Stimulated activated CD8-positive, alpha-beta memory T cell treated with anti-CD3 and anti-CD28 coated beads, Interleukin-15, amount 100 ng/mL, for 24 hours (primary cell): ENCODE results near the gene TEX12.
"Not testable (repeated sequence)": the region's sequence is repeated elsewhere in the genome, so short reads cannot be mapped to it uniquely, and the experiment has no call there.

ENCODE experiments used
- DNase-seq: peaks from one replicate; pipeline ENCODE4 v3.0.0-alpha.2; 2020; ENCODE audit warnings: low read depth

Gene TEX12

DNA sequence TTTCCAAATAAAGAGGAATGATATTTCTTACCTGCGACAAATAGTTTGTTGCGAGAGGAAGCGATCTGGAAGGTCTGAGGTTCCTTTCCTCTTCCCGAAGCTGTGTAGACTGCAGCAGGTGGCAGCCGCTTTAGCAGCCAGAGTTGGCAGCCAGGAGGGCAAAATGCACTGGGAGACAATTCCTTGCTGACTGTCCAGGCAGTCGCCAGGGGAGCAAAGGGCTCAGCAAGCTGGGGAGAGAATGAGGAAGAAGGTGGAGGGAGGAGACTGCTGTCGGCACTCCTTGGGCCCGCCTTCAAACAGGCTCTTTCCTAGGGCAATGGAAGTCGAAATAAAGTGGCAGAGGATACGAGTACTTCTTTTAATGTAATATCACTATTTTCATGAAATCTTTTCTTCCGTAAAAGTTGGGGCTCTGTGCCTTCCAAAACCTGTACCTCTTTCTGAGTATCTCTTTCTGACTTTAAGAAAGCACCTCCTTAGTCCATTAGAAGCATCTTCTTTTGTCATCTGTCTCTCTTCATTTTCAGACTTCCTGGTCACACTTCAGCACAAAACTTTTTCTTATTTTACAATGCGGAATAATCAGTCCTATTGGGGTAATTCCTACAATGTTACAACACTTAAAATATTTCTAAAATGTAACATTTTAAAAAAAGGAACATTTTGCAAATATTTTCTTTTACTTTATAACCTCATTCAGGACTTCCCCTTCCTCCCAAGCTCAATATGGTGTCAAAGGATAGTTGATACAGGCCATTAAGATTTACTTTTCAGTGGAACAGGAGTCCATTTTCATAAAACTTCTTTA lies 3.1 kb upstream of the TEX12 start, which contains the start of gene IL18:
Gene IL18, minus strand, starts transcription at position 220 of the 811 bp plus-strand sequence. CDS start 9,041 bp downstream, outside the sequence.
- DNase-seq, result no peak

- no peak for DNase-seq
Observed at GRCh38 chr11:112165049-112165448, 2.1 kb upstream of the TEX12 start.

GRCh38 chr11:112166562-112166961 lies 610 bp upstream of the TEX12 start:
- no peak for DNase-seq

DNA sequence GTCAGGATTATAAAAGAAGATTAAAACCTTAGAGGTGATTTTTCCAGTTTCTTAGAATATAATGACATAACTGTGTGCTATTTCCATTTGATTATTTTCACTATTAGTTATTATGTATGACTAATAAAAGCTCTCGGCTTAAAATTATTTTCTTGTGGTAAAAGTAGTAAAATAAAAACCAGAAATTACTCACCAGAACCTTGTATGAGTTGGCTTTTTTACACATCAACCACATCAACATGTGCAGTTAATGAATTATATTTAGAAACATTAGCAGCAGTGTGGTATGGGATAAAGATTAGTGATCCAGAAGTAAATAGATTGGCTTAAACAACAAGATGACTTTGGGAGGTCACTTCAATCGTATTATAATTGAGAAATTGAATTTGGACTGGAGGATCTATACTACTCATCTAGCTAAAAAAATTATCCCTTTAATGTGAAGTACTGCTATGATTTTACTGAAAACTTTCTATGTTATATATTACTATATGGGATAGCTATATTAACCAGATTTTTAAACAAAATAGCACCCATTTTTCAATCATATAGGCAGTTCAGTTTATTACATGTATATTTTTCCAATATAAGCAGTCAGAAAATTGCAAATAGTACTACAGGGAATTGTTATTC lies 5.3 kb downstream of the TEX12 start:
- no peak for DNase-seq

- no peak for DNase-seq
Observed at GRCh38 chr11:112173152-112173551, 6.0 kb downstream of the TEX12 start.

GRCh38 chr11:112174789-112175598 lies 7.8 kb downstream of the TEX12 start, which contains the start of gene BCO2:
TSS of gene BCO2 (plus strand) at chr11:112175512. CDS start at chr11:112175602, 90 bp downstream.
- DNase-seq, result no peak

GRCh38 chr11:112175599-112175952 lies 8.4 kb downstream of the TEX12 start:
- DNase-seq, result no peak

DNA sequence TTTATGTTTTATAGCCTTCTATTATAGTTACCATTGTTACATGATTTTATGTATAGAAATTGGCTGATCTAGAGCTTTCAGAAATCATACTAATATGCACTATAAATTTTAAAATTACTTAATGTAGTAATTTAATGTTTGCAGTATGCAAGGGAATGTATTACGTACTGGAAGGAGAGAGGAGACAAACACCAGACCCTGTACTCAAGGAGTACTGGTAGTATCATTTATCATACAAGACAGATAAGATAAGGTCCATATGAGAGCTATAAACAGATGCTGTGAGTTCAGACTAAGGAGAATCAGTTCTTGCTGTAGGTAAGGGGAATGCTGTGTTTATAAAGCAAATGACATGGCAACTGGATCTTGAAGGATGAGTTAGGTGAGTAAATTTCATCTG lies 8.9 kb downstream of the TEX12 start:
- no peak for DNase-seq

DNA sequence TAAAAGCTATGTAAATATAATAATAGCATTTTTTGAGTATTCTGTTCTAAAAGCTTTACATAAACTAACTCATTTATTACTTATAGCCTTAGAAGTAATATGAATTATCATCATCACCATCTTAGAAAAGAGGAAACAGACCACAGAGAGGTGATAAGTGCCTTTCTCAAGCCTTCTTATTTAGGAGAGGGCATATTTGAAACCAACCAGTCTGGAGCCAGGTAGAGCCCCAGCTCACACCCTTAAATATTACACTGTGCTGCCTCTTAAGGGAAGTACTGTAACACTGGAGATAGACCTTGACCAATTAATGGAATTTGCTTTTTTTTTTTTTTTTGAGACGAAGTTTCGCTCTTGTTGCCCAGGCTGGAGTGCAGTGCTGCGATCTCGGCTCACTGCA lies 10.4 kb downstream of the TEX12 start:
- DNase-seq, result no peak

- DNase-seq, result no peak
Observed at GRCh38 chr11:112178428-112178827, 11.3 kb downstream of the TEX12 start.

- no peak for DNase-seq
Observed at GRCh38 chr11:112178936-112179335, 11.8 kb downstream of the TEX12 start.

DNA sequence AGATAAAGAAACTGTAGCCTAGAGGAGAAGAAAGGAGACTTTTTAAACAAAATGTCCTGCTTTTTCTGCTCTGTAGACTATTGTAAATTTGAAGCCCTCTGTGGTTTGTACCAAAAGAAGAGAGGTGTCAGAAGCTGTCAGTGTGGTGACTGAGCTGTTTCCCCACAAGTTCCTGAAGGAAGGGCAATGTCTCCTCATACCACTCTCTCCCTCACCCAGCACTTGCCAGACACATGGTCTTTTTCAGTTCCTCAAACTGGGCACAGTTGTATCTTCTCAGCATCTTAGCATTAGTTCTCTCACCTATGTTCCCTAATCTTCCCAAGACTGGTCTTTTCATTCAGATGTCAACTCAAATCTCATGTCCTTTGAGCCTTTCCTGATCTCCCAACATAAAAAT lies 12.4 kb downstream of the TEX12 start:
- no peak for DNase-seq

DNA sequence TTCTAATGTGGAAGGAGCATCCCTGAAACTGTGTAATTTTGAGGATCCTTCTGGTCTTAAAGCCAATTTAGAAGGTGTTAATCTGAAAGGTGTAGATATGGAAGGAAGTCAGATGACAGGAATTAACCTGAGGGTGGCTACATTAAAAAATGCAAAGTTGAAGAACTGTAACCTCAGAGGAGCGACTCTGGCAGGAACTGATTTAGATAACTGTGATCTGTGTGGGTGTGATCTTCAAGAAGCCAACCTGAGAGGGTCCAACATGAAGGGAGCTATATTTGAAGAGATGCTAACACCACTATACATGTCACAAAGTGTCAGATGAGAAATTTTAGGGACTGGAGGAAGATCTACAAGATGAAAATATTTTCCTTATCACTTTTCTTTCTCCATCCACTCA lies 15.7 kb downstream of the TEX12 start:
- no peak for DNase-seq

DNA sequence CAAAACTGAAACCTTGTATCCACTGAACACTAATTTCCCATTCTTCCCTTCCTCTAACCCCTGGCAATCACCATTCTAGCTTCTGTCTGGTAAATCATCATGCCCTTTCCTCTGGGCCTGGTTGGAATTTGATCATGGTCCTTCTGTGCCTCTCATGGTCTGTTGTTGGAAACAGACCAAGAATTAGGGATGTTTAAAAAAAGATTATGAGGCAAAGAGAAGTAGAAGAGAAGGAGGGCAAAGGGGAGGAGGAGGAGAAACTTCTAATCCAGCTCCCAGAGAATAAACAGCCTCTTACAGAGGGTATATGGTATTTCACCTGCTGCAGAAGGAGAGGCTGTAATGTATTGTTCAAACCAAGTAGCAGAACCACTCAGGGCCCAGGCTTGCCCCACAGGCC lies 18.7 kb downstream of the TEX12 start:
- no peak for DNase-seq

DNA sequence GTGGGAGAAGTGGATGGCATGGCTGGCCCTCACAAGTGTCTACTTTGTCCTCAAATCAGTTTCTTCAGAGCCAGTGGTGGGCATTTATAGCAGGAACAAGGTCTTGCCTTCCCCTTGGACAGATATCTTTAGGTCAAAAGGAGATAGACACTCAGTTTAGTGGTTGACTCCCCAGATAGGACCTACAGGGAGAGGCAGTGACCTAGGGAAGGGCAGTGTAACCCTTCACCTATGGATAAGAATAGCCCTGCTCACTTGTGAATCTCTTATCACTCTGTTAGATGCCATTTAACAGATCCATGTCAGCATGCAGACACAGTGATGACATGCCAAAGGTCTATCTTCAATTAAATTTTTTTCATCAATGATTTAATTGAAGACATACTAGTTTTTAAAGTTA lies 19.1 kb downstream of the TEX12 start:
- DNase-seq, result no peak

GRCh38 chr11:112195113-112195512 lies 27.9 kb downstream of the TEX12 start:
- not testable (repeated sequence) for DNase-seq

GRCh38 chr11:112195951-112196351 lies 28.8 kb downstream of the TEX12 start:
- no peak for DNase-seq

DNA sequence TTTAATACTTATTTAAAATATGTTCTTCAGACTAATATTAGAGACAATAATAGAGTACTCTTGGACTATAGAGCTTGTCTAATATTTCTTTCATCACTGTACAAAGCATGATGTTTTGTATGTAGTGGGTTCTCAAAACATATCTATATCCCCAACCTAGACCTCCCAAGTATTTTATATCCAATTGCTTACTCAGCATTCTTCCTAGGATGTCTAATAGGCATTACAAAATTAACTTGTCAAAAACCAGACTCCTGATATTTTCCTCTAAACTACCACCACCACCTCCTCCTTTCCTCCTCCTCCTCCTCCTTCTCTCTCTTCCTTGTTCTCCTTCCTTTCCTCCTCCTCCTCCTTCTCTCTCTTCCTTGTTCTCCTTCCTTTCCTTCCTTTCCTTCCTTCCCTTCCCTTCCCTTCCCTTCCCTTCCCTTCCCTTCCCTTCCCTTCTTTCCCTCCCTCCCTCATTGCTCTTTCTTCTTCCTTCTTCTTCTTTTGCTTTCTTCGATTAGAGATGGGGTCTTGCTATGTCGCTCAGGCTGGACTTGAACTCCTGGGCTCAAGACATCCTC lies 29.4 kb downstream of the TEX12 start:
- no peak for DNase-seq

DNA sequence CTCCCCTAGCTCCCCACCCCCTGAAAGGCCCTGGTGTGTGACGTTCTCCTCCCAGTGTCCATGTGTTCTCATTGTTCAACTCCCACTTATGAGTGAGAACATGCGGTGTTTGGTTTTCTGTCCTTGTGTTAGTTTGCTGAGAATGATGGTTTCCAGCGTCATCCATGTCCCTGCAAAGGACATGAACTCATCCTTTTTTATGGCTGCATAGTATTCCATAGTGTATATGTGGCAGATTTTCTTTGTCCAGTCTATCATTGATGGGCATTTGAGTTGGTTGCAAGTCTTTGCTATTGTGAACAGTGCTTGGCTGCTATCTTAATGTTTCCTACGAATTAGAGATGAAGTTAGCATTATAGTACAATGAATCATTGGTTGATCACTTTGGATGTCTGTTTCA lies 31.9 kb downstream of the TEX12 start:
- DNase-seq, result not testable (repeated sequence)

- no peak for DNase-seq
Observed at GRCh38 chr11:112200252-112200651, 33.1 kb downstream of the TEX12 start.

DNA sequence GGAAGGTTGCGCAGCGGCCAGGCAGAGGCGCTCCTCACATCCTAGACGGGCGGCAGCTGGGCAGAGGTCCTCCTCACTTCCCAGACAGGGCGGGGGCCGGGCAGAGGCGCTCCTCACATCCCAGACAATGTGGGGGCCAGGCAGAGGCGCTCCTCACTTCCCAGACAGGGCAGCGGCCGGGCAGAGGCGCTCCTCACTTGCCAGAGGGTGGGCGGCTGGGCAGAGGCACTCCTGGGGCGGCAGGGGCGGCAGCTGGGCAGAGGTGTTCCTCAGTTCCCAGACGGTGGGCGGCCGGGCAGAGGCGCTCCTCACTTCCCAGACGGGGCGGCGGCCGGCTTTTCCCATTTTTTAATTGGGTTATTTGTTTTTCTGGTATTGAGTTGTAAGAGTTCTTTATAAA lies 38.9 kb downstream of the TEX12 start:
- DNase-seq, result no peak

DNA sequence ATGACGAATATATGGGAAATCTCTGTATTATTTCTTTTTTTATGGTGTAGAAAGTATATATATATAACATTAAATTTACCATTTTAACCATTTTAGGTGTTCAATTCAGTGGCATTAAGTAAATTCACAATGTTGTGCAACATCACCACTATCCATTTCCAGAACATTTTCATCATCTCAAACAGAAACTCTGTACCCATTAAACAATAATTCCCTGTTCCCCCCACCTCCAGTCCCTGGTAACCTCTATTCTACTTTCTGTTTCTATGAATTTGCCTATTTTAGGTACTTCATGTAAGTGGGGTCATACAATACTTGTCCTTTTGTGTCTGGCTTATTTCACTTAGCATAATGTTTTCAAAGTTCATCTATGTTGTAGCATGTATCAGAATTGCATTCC lies 43.7 kb downstream of the TEX12 start:
- no peak for DNase-seq
